CD4-positive, alpha-beta T cell treated with Interferon alpha-2 for 1 hour (primary cell): Measurements from ENCODE around the gene ITGA7.

ENCODE experiments used
- DNase-seq, 2 donors: peaks; one replicate each; pipeline ENCODE4 v3.0.0-alpha.2; 2020 to 2022

The ITGA7 gene

GRCh38 chr12:55681142-55682077, 26.3 kb downstream of the ITGA7 start:
- no peak for DNase-seq

- DNase-seq = no peak
Measured at GRCh38 chr12:55679691-55680090, 28.0 kb downstream of the ITGA7 start.

GRCh38 chr12:55676707-55677106, 31.0 kb downstream of the ITGA7 start:
- no peak for DNase-seq

- DNase-seq = peak in 1 of 2 donors; percentile 22
Measured at GRCh38 chr12:55675666-55676065, 32.0 kb downstream of the ITGA7 start.

GRCh38 chr12:55673638-55674037, 34.1 kb downstream of the ITGA7 start:
- no peak for DNase-seq

- DNase-seq = no peak
Measured at GRCh38 chr12:55671746-55672145, 36.0 kb downstream of the ITGA7 start.

GRCh38 chr12:55670276-55670675, 37.4 kb downstream of the ITGA7 start:
- DNase-seq = no peak

- no peak for DNase-seq
Measured at GRCh38 chr12:55666508-55666907, 41.2 kb downstream of the ITGA7 start.

GRCh38 chr12:55664826-55665225, 42.9 kb downstream of the ITGA7 start:
- DNase-seq = no peak

- DNase-seq = no peak
Measured at GRCh38 chr12:55663391-55663790, 44.3 kb downstream of the ITGA7 start.

GRCh38 chr12:55659486-55660385, 48.0 kb downstream of the ITGA7 start:
- peak in 1 of 2 donors; percentile 26 for DNase-seq

GRCh38 chr12:55658635-55659391, 48.9 kb downstream of the ITGA7 start:
- no peak for DNase-seq

GRCh38 chr12:55658212-55658611, 49.5 kb downstream of the ITGA7 start:
- DNase-seq = no peak

GRCh38 chr12:55657212-55657611, 50.5 kb downstream of the ITGA7 start:
- DNase-seq = no peak

- DNase-seq = no peak
Measured at GRCh38 chr12:55654511-55655214, 53.0 kb downstream of the ITGA7 start.

- no peak for DNase-seq
Measured at GRCh38 chr12:55653031-55653430, 54.7 kb downstream of the ITGA7 start.

GRCh38 chr12:55652352-55652751, 55.4 kb downstream of the ITGA7 start:
- DNase-seq = no peak

GRCh38 chr12:55651299-55651683, 56.4 kb downstream of the ITGA7 start:
- no peak for DNase-seq

GRCh38 chr12:55650620-55651298, 56.9 kb downstream of the ITGA7 start:
- peak in 1 of 2 donors; percentile 42 for DNase-seq

GRCh38 chr12:55647027-55647426, 60.7 kb downstream of the ITGA7 start:
- DNase-seq = no peak

GRCh38 chr12:55644591-55644990, 63.1 kb downstream of the ITGA7 start:
- DNase-seq = no peak

- peak in 1 of 2 donors; percentile 30 for DNase-seq
Measured at GRCh38 chr12:55642669-55643068, 65.0 kb downstream of the ITGA7 start.
